Skeletal muscle satellite cell (primary cell): ENCODE data around the gene TNNT2.

ENCODE experiments used
- H3K27me3 ChIP-seq: 2 replicates; pipeline ENCODE4 v1.7.0; 2013; ENCODE audit warnings: low read length; ENCODE audit not compliant: control insufficient read depth, insufficient read depth
- H3K36me3 ChIP-seq: 2 replicates; pipeline ENCODE4 v1.7.0; 2013; ENCODE audit warnings: mild to moderate bottlenecking, control low read depth, low read length; ENCODE audit not compliant: insufficient read depth
- H3K4me1 ChIP-seq: 2 replicates; pipeline ENCODE4 v1.7.0; 2013; ENCODE audit warnings: low read length; ENCODE audit not compliant: control insufficient read depth, insufficient read depth
- H3K4me2 ChIP-seq: 2 replicates; pipeline ENCODE4 v1.7.0; 2013; ENCODE audit warnings: mild to moderate bottlenecking, low read length
- H3K4me3 ChIP-seq: 2 replicates; pipeline ENCODE4 v1.7.0; 2013; ENCODE audit warnings: low read length
- H3K9ac ChIP-seq: 2 replicates; pipeline ENCODE4 v1.7.0; 2013; ENCODE audit warnings: mild to moderate bottlenecking, low read depth, low read length, moderate library complexity
- H3K9me3 ChIP-seq: replicated peaks from 2 replicates; pipeline ENCODE4 v1.7.0; 2013; ENCODE audit warnings: mild to moderate bottlenecking, control low read depth, low read length

The TNNT2 gene

GRCh38 chr1:201374364-201374763 is 3.1 kb downstream of the TNNT2 start:
- H3K27me3 ChIP-seq = peaks cover 47% of the 10 kb centered on the region

GRCh38 chr1:201371792-201372191 is 5.7 kb downstream of the TNNT2 start:
- Histone ChIP-seq H3K27me3 (peaks cover 47% of the 10 kb centered on the region), H3K4me2 (no peak overlapping the region), H3K4me1 (no peaks in the 10 kb centered on the region), H3K4me3 (no peak overlapping the region), H3K9ac (no peak overlapping the region), H3K9me3 (no peaks in the 10 kb centered on the region), H3K36me3 (no peaks in the 10 kb centered on the region)

More at GRCh38 chr1:201374364-201374763, 3.1 kb downstream of the TNNT2 start:
- Histone ChIP-seq H3K36me3 (no peaks in the 10 kb centered on the region), H3K9ac (no peak overlapping the region), H3K4me1 (peaks cover 9% of the 10 kb centered on the region), H3K4me2 (peak overlapping the region; percentile 70), H3K4me3 (no peak overlapping the region), H3K9me3 (no peaks in the 10 kb centered on the region)

DNA sequence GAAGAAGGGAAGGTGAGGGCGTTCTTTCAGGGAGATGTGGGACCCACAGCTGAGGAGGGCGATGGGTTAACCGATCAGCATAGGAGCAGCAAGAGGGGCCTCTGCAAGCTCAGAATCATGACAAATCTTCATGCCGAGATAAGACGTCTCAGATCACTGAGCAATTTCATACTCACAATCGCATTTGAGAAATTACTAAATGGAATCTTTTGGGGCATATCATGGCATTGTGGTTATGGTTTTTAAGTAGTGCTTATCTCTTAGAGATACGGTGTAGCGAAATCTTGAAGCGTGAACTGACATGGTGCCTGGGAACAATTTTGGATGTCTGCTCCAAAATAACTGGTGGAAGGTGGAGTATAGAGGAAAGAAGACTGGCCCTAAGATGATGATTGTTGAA is 6.2 kb downstream of the TNNT2 start:
- no peaks in the 10 kb centered on the region for H3K36me3 ChIP-seq

DNA sequence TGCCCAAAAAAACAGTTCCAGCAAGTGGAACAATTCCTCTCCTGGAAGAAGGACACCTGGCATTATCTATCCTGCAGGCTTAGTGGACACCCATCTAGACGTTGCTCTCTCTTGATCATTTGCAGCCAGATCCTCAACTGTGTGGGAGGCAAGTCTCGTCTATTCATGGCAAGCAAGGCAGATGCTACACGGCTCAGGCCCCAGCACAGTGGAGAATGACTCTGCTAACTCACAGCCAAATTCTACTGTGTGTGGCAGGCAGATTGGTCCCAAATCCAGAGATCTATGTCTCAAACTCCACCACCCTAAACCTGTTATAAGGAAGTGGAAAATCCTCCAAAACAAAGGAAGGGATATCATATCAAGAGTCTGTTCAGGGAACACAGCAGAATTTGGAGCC is 7.0 kb downstream of the TNNT2 start:
- Histone ChIP-seq H3K4me2 (no peak overlapping the region), H3K9ac (no peak overlapping the region), H3K27me3 (peaks cover 40% of the 10 kb centered on the region), H3K4me1 (no peaks in the 10 kb centered on the region), H3K36me3 (no peaks in the 10 kb centered on the region), H3K4me3 (no peak overlapping the region), H3K9me3 (no peaks in the 10 kb centered on the region)

More for the DNA sequence above, 6.2 kb downstream of the TNNT2 start:
- Histone ChIP-seq H3K9me3 (no peaks in the 10 kb centered on the region), H3K4me1 (no peaks in the 10 kb centered on the region), H3K9ac (no peak overlapping the region), H3K4me2 (no peak overlapping the region), H3K27me3 (peaks cover 47% of the 10 kb centered on the region), H3K4me3 (no peak overlapping the region)

DNA sequence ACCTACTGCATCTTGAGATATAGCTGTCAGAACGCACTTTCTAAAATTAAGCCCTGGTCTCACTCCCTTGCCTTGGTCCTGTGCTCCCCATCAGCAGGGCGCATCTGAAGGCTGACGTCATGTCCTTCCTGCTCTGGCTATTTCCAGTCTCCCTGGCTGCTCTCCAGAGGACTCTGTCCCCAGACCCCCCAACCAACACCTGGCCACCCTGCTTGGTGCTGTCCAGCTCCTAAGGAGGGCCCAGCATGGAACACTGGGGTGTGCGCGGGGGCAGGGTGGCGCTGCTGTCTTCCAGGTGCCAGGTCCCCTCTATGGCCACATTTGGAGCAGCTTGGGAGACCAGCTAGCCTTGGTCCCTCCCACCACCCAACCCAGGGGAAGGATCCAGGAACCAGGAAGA is 8.3 kb downstream of the TNNT2 start:
- Histone ChIP-seq H3K9ac (no peak overlapping the region), H3K9me3 (no peaks in the 10 kb centered on the region), H3K27me3 (peaks cover 27% of the 10 kb centered on the region), H3K4me3 (no peak overlapping the region), H3K4me2 (no peak overlapping the region), H3K4me1 (no peaks in the 10 kb centered on the region), H3K36me3 (no peaks in the 10 kb centered on the region)

DNA sequence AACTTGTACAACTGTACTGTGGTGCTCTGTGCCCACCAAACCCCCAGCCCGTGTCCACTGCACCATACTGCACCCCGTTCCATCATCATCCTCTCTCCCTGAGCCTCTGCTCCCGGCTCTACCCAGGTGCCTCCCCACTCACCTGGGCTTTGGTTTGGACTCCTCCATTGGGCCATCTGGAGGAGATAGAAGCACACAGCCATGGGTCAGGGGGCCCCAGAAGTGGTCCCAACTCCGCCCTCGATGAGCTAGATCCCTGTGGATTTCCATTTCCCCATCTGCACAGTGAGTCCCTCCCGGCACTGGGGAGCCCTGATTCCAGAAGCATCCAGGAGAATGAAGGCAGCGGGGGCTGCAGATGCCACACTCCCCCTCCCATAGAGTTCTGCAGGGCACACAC is 10.8 kb downstream of the TNNT2 start:
- H3K4me3 ChIP-seq = no peak overlapping the region

DNA sequence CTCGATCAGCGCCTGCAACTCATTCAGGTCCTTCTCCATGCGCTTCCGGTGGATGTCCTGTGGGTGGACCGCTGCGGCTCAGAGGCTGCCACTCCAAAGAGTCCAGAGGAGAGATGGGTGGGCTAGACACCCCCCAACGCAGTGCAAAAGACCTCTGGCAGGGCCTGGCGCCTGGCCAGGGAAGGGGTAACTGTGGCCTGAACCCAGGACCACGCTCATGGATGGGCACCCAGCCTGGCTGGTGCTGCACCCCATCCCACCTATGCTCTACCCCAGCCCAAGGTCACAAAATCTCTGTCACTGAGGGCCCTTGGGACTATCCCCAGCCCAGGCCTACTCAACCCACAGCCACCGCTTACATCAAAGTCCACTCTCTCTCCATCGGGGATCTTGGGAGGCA is 12.2 kb downstream of the TNNT2 start:
- Histone ChIP-seq H3K27me3 (peaks cover 21% of the 10 kb centered on the region), H3K4me3 (no peak overlapping the region), H3K9ac (no peak overlapping the region), H3K9me3 (no peaks in the 10 kb centered on the region), H3K4me1 (no peaks in the 10 kb centered on the region), H3K4me2 (no peak overlapping the region), H3K36me3 (no peaks in the 10 kb centered on the region)

More for the DNA sequence above, 10.8 kb downstream of the TNNT2 start:
- Histone ChIP-seq H3K4me2 (no peak overlapping the region), H3K27me3 (peaks cover 25% of the 10 kb centered on the region), H3K36me3 (no peaks in the 10 kb centered on the region), H3K9ac (no peak overlapping the region), H3K9me3 (no peaks in the 10 kb centered on the region), H3K4me1 (no peaks in the 10 kb centered on the region)

DNA sequence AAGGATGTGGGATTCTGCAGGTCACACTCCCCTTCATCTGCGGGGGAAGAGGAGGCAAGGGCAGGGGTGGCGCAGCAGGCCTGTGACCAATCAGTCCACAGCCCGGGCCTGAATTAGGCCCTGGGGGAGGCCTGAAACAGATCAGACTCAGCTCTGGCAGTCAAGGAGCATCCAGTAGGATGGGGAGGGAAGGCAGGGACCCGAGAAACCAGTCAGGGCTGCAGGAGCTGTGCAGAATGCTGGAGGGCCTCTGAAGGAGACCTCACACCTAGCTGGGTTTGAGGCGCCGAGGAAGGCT is 12.7 kb downstream of the TNNT2 start:
- Histone ChIP-seq H3K9me3 (no peaks in the 10 kb centered on the region), H3K27me3 (peaks cover 17% of the 10 kb centered on the region), H3K4me2 (no peak overlapping the region), H3K36me3 (no peaks in the 10 kb centered on the region), H3K9ac (no peak overlapping the region), H3K4me3 (no peak overlapping the region), H3K4me1 (no peaks in the 10 kb centered on the region)

DNA sequence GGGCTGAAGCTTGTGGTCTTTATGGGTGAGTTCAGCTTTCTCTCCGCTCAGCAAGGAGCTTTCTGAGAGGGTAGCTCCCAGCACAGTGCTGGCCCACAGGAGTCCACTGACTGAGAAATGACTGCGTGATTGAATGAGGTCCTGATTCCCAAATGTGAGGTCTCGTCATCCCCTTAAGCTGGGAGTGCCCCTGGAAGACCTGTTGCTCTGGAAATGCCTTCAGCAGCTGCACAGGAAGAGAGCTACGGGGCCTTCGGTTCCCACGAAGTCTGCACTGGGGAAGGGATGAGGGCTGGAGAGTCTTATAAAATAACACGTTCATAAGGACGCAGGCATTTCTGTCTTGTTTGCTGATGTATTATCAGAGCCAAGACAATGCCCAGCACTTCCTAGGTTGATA is 14.0 kb downstream of the TNNT2 start:
- Histone ChIP-seq H3K4me3 (no peak overlapping the region), H3K36me3 (no peaks in the 10 kb centered on the region), H3K9me3 (no peaks in the 10 kb centered on the region), H3K27me3 (peaks cover 14% of the 10 kb centered on the region), H3K9ac (no peak overlapping the region), H3K4me1 (peaks cover 5% of the 10 kb centered on the region), H3K4me2 (no peak overlapping the region)

DNA sequence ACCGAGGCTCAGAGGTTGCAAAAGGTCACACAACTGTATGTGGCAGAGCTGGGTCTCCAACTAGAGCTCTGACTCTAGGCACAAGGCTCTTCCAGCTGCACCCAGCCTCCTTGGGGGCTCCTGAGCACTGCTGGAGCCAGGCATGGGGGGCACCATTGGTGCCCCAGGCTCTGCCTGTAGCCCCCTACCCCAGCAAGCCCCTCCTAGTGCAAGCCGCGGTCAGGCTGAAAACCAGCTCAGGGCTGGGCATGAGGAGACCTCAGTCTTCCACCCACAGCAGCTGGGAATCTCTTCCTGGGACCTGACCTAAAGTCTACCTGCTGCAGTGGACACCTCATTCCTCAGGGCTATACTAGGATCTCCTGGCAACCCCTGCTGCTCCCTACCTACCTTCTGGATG is 14.6 kb downstream of the TNNT2 start:
- Histone ChIP-seq H3K4me2 (no peak overlapping the region), H3K4me3 (no peak overlapping the region), H3K9me3 (no peaks in the 10 kb centered on the region), H3K9ac (no peak overlapping the region), H3K36me3 (no peaks in the 10 kb centered on the region), H3K27me3 (peaks cover 14% of the 10 kb centered on the region), H3K4me1 (peaks cover 5% of the 10 kb centered on the region)

GRCh38 chr1:201361652-201362504 is 15.6 kb downstream of the TNNT2 start:
- peaks cover 5% of the 10 kb centered on the region for H3K4me1 ChIP-seq
- no peaks in the 10 kb centered on the region for H3K9me3 ChIP-seq
- no peak overlapping the region for H3K9ac ChIP-seq
- H3K27me3 ChIP-seq = peaks cover 14% of the 10 kb centered on the region
- H3K4me2 ChIP-seq = no peak overlapping the region
- H3K36me3 ChIP-seq = no peaks in the 10 kb centered on the region
- no peak overlapping the region for H3K4me3 ChIP-seq
